Lung microvascular endothelial cell (primary cell): ENCODE data around the gene OTUD7B. TPM values are rescaled to one million over a fixed set of nuclear protein-coding genes. Genes with fewer than 3 reads are reported as not detected.
A peak's percentile ranks its signal among the peaks of the same experiment; 100 is the strongest.
"Not testable (repeated sequence)": the region's sequence is repeated elsewhere in the genome, so short reads cannot be mapped to it uniquely, and the experiment has no call there.

Experiments used
- DNase-seq, 2 donors: peaks; one replicate each; pipeline versions ENCODE4 v3.0.0 to v3.0.0-alpha.2; 2010; ENCODE audit warnings: low read depth in 2 of 2
- total RNA-seq: library from RNA; depleted of rRNA; stranded (reverse); fragments of >200 nt; gene quantifications from 2 replicates; pipeline ENCODE4 v1.2.1, GENCODE V29; 2014

OTUD7B gene
- 8.5 and 11.3 TPM in 2 replicates for total RNA-seq

GRCh38 chr1:150010393-150011115 is at the start of gene OTUD7B:
OTUD7B (minus strand) TSS chr1:150010726; CDS start chr1:149977510, 33,216 bp downstream.
- peak; percentile 83 to 87 for DNase-seq

GRCh38 chr1:150060260-150060659 is 49.7 kb upstream of the OTUD7B start:
- no peak for DNase-seq

- DNase-seq: no peak
Observed at GRCh38 chr1:150056407-150056806, 45.9 kb upstream of the OTUD7B start.

GRCh38 chr1:150055507-150055906 is 45.0 kb upstream of the OTUD7B start:
- DNase-seq: not testable (repeated sequence)

- peak in 1 of 2 donors; percentile 10 for DNase-seq
Observed at GRCh38 chr1:150053926-150054325, 43.4 kb upstream of the OTUD7B start.

- not testable (repeated sequence) for DNase-seq
Observed at GRCh38 chr1:150051905-150052412, 41.4 kb upstream of the OTUD7B start.

- no peak for DNase-seq
Observed at GRCh38 chr1:150051089-150051373, 40.5 kb upstream of the OTUD7B start.

GRCh38 chr1:150049926-150050325 is 39.4 kb upstream of the OTUD7B start:
- no peak for DNase-seq

- DNase-seq: no peak
Observed at GRCh38 chr1:150034336-150034735, 23.8 kb upstream of the OTUD7B start.

- DNase-seq: no peak
Observed at GRCh38 chr1:150028322-150028721, 17.8 kb upstream of the OTUD7B start.

- DNase-seq: no peak
Observed at GRCh38 chr1:150024156-150024555, 13.6 kb upstream of the OTUD7B start.

- no peak for DNase-seq
Observed at GRCh38 chr1:150022357-150022756, 11.8 kb upstream of the OTUD7B start.

- DNase-seq: peak in 1 of 2 donors; percentile 59
Observed at GRCh38 chr1:150021191-150021694, 10.7 kb upstream of the OTUD7B start.

GRCh38 chr1:150020711-150021110 is 10.2 kb upstream of the OTUD7B start:
- no peak for DNase-seq

GRCh38 chr1:150018165-150018564 is 7.6 kb upstream of the OTUD7B start:
- no peak for DNase-seq

GRCh38 chr1:150017206-150017750 is 6.8 kb upstream of the OTUD7B start:
- no peak for DNase-seq

GRCh38 chr1:150015651-150016131 is 5.2 kb upstream of the OTUD7B start:
- DNase-seq: no peak

- no peak for DNase-seq
Observed at GRCh38 chr1:150012611-150013010, 2.1 kb upstream of the OTUD7B start.

- DNase-seq: peak; percentile 68 to 88
Observed at GRCh38 chr1:150009604-150010392, 728 bp downstream of the OTUD7B start.

GRCh38 chr1:150008699-150009098 is 1.8 kb downstream of the OTUD7B start:
- DNase-seq: no peak

- no peak for DNase-seq
Observed at GRCh38 chr1:150006881-150007421, 3.6 kb downstream of the OTUD7B start.

GRCh38 chr1:150005606-150006005 is 4.9 kb downstream of the OTUD7B start:
- no peak for DNase-seq
